ENCODE results near the gene KBTBD6. TPM values are rescaled to one million over a fixed set of nuclear protein-coding genes. Genes with fewer than 3 reads are reported as not detected.
"Not testable (repeated sequence)": the region's sequence is repeated elsewhere in the genome, so short reads cannot be mapped to it uniquely, and the experiment has no call there.

KBTBD6 gene
- total RNA-seq, 5 donors from 2014 or later (not counting 1 experiment from before 2014, with no cell fraction given), result 3.0 to 8.8 (median 7.8) TPM

DNA sequence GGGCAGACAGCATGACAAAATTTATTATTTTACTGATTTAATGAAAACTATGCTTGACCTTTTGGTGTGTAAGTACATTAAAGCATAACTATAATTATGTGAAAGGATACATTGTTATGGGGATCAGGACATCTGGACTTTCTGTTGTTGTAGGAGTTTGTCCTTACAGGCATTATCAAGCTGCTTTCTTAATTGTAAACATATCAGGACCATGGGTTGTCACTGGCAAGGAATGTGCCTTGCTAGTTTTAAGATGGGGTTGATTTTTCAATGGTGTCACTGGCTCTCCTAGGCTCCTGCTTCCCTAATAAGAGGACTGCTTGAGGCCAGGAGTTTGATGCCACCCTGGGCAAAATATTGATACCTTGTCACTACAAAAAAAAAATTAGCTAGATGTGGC lies 32.6 kb downstream of the KBTBD6 start:
- H3K27ac Mint-ChIP-seq, result no peak overlapping the region
- no peak overlapping the region for H3K27ac ChIP-seq (ENCODE audit: low read length)
- no peaks in the 10 kb centered on the region for H3K27me3 Mint-ChIP-seq
- H3K27me3 ChIP-seq (replicated peaks in 1 of 2; ENCODE audit: control insufficient read depth in 2 of 2, extremely low read depth in 1 of 2, insufficient read depth in 2 of 2, low read length in 1 of 2), result no peaks in the 10 kb centered on the region
- peaks cover 0 to 9% (median 0%) of the 10 kb centered on the region in 3 donors for H3K4me1 Mint-ChIP-seq
- H3K4me1 ChIP-seq (ENCODE audit: control insufficient read depth in 1 of 2, extremely low read depth in 1 of 2, insufficient read depth in 2 of 2, low read length in 2 of 2), result no peaks in the 10 kb centered on the region
- H3K9me3 Mint-ChIP-seq, result no peaks in the 10 kb centered on the region
- no peak overlapping the region for H3K4me3 Mint-ChIP-seq
- no peaks in the 10 kb centered on the region for H3K36me3 Mint-ChIP-seq
- no peaks in the 10 kb centered on the region for H3K9me3 ChIP-seq
- H3K4me3 ChIP-seq (ENCODE audit: control insufficient read depth in 1 of 2, extremely low read depth in 1 of 2, low read length in 1 of 2), result no peak overlapping the region
- ChIA-PET CTCF (no interaction called here), POLR2A (no interaction called here)
- H3K36me3 ChIP-seq (ENCODE audit: control insufficient read depth in 2 of 2, extremely low read depth in 1 of 2, insufficient read depth in 1 of 2, low read length in 1 of 2), result no peaks in the 10 kb centered on the region
- ATAC-seq (replicated peaks in 1 of 4) (no peak), DNase-seq (no peak)

DNA sequence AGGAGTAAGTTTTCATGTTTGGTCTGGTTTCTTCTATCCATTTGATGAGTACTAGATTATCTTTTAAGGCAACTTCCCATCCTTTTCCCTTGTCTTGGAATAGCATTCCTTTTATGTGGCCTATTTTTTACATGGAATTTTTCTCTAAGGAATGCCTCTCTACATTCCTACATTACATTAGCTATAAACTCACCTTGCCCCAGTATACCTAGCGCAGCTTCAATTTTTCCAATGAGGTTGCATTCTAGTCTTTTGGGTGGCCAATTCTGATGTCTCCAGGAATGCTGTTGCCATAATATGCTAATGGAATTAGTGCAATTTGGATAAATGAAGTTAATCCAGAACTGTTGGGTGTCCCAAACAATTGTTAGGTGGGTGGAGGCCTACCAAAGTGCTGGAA lies 33.8 kb downstream of the KBTBD6 start:
- Histone ChIP-seq H3K9me3 (no peaks in the 10 kb centered on the region), H3K4me3 (ENCODE audit: control insufficient read depth in 1 of 2, extremely low read depth in 1 of 2, low read length in 1 of 2) (no peak overlapping the region), H3K4me1 (ENCODE audit: control insufficient read depth in 1 of 2, extremely low read depth in 1 of 2, insufficient read depth in 2 of 2, low read length in 2 of 2) (no peaks in the 10 kb centered on the region), H3K27me3 (replicated peaks in 1 of 2; ENCODE audit: control insufficient read depth in 2 of 2, extremely low read depth in 1 of 2, insufficient read depth in 2 of 2, low read length in 1 of 2) (no peaks in the 10 kb centered on the region), H3K27ac (ENCODE audit: low read length) (no peak overlapping the region), H3K36me3 (ENCODE audit: control insufficient read depth in 2 of 2, extremely low read depth in 1 of 2, insufficient read depth in 1 of 2, low read length in 1 of 2) (no peaks in the 10 kb centered on the region)
- Mint-ChIP-seq H3K4me1 (peaks cover 0 to 9% (median 0%) of the 10 kb centered on the region in 3 donors), H3K27me3 (no peaks in the 10 kb centered on the region), H3K36me3 (no peaks in the 10 kb centered on the region), H3K9me3 (no peaks in the 10 kb centered on the region), H3K27ac (no peak overlapping the region), H3K4me3 (no peak overlapping the region)
- ATAC-seq (replicated peaks in 1 of 4), result no peak
- no peak for DNase-seq
- CTCF ChIA-PET, result no interaction called here
- POLR2A ChIA-PET, result no interaction called here
- no CpG with 5 or more reads among the region's 1 CpG for WGBS (ENCODE audit: insufficient coverage)

DNA sequence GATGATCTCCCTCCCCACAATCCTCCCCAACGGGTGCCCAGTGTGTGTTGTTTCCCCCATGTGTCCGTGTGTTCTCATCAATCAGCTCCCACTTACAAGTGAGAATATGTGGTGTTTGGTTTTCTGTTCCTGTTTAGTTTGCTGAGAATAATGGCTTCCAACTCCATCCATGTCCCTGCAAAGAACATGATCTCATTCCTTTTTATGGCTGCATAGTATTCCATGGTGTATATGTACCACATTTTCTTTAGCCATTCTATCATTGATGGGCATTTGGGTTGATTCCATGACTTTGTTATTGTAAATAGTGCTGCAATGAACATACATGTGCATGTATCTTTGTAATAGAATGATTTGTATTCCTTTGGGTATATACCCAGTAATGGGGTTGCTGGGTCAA lies 36.9 kb downstream of the KBTBD6 start:
- CTCF ChIA-PET; H3K4me1 Mint-ChIP-seq; H3K27me3 ChIP-seq (replicated peaks in 1 of 2; ENCODE audit: control insufficient read depth in 2 of 2, extremely low read depth in 1 of 2, insufficient read depth in 2 of 2, low read length in 1 of 2); H3K4me3 Mint-ChIP-seq; H3K27ac ChIP-seq (ENCODE audit: low read length); H3K36me3 Mint-ChIP-seq; H3K9me3 Mint-ChIP-seq; H3K4me1 ChIP-seq (ENCODE audit: control insufficient read depth in 1 of 2, extremely low read depth in 1 of 2, insufficient read depth in 2 of 2, low read length in 2 of 2); H3K4me3 ChIP-seq (ENCODE audit: control insufficient read depth in 1 of 2, extremely low read depth in 1 of 2, low read length in 1 of 2); H3K9me3 ChIP-seq; ATAC-seq (replicated peaks in 1 of 4); H3K36me3 ChIP-seq (ENCODE audit: control insufficient read depth in 2 of 2, extremely low read depth in 1 of 2, insufficient read depth in 1 of 2, low read length in 1 of 2); H3K27ac Mint-ChIP-seq; DNase-seq; H3K27me3 Mint-ChIP-seq; POLR2A ChIA-PET: not testable (repeated sequence)
- WGBS (ENCODE audit: insufficient coverage), result no CpG with 5 or more reads among the region's 2 CpGs

DNA sequence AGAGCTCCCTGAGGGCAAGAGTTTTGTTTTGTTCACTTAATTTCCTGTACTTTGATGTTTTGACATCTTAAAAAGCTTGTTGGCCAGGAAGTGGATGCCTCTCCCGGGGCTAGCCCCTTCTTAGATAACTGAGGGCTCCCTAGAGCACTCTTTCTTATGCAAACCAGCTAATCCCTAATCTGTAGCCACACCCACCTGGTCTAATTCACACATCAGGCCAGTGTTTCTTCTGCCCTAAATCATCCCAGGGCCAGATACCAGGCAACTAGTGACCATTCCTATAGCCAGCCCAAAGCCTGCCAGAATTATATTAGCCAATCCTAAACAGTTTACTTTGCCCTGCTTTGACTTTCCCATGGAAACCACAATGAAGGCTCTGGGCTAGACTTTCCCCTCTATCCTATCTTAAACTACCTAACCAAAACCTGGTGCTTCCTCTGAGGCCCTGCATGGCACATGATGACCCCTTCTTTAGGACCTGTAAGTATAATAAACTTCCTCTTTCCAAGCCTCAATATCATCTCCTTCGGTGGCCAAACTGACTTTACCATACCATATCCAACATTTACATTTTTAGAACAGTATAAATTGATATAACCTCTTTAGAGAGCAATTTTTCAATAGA lies 46.5 kb downstream of the KBTBD6 start:
- Mint-ChIP-seq H3K27me3 (no peaks in the 10 kb centered on the region), H3K4me1 (peaks cover 2 to 6% (median 5%) of the 10 kb centered on the region in 3 donors), H3K27ac (peak overlapping the region; percentile 18 to 29), H3K9me3 (peaks cover 0 to 7% (median 2%) of the 10 kb centered on the region in 3 donors), H3K4me3 (no peak overlapping the region), H3K36me3 (peaks cover 29% of the 10 kb centered on the region)
- H3K9me3 ChIP-seq, result no peaks in the 10 kb centered on the region
- 0% methylated on average over 1 of the region's 2 CpGs for WGBS (ENCODE audit: insufficient coverage)
- no peak for DNase-seq
- H3K27ac ChIP-seq (ENCODE audit: low read length), result no peak overlapping the region
- POLR2A ChIA-PET, result no interaction called here
- H3K27me3 ChIP-seq (replicated peaks in 1 of 2; ENCODE audit: control insufficient read depth in 2 of 2, extremely low read depth in 1 of 2, insufficient read depth in 2 of 2, low read length in 1 of 2), result no peaks in the 10 kb centered on the region
- CTCF ChIA-PET, result interaction anchor here in 1 of 2 donors (0.6 kb wide), 1 partner anchor 243 kb away, joined by 3 read pairs; no protein-coding TSS in a partner anchor
- no peaks in the 10 kb centered on the region for H3K4me1 ChIP-seq (ENCODE audit: control insufficient read depth in 1 of 2, extremely low read depth in 1 of 2, insufficient read depth in 2 of 2, low read length in 2 of 2)
- H3K4me3 ChIP-seq (ENCODE audit: control insufficient read depth in 1 of 2, extremely low read depth in 1 of 2, low read length in 1 of 2), result no peak overlapping the region
- no peak for ATAC-seq (replicated peaks in 1 of 4)
- peaks cover 0 to 17% of the 10 kb centered on the region in 2 donors for H3K36me3 ChIP-seq (ENCODE audit: control insufficient read depth in 2 of 2, extremely low read depth in 1 of 2, insufficient read depth in 1 of 2, low read length in 1 of 2)

DNA sequence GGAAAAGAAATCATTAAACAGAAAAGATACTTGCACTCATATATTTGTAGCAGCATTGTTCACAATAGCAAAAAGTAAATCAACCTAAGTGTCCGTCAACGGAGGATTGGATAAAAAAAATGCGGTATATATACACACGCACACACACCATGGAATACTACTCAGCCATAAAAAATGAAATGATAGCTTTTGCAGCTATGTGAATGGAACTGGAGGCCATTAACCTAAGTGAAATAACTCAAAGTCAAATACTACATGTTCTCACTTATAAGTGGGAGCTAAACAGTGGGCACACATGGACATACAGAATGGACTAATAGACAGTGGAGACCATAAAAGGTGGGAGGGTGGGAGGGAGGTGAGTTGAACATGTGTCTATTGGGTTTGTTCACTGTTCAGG lies 52.9 kb downstream of the KBTBD6 start:
- CTCF ChIA-PET, result interaction anchor here in 1 of 2 donors (0.7 kb wide), 1 partner anchor 25 kb away, joined by 5 read pairs; no protein-coding TSS in a partner anchor
- H3K27me3 Mint-ChIP-seq, result no peaks in the 10 kb centered on the region
- Histone ChIP-seq H3K27me3 (replicated peaks in 1 of 2; ENCODE audit: control insufficient read depth in 2 of 2, extremely low read depth in 1 of 2, insufficient read depth in 2 of 2, low read length in 1 of 2) (no peaks in the 10 kb centered on the region), H3K4me3 (ENCODE audit: control insufficient read depth in 1 of 2, extremely low read depth in 1 of 2, low read length in 1 of 2) (no peak overlapping the region), H3K4me1 (ENCODE audit: control insufficient read depth in 1 of 2, extremely low read depth in 1 of 2, insufficient read depth in 2 of 2, low read length in 2 of 2) (no peaks in the 10 kb centered on the region), H3K9me3 (no peaks in the 10 kb centered on the region), H3K27ac (ENCODE audit: low read length) (no peak overlapping the region), H3K36me3 (ENCODE audit: control insufficient read depth in 2 of 2, extremely low read depth in 1 of 2, insufficient read depth in 1 of 2, low read length in 1 of 2) (peaks cover 0 to 47% of the 10 kb centered on the region in 2 donors)
- peaks cover 61% of the 10 kb centered on the region for H3K36me3 Mint-ChIP-seq
- POLR2A ChIA-PET, result no interaction called here
- no peaks in the 10 kb centered on the region for H3K9me3 Mint-ChIP-seq
- DNase-seq (no peak), ATAC-seq (replicated peaks in 1 of 4) (no peak)
- H3K4me1 Mint-ChIP-seq, result no peaks in the 10 kb centered on the region
- peak overlapping the region in 1 of 2 donors; percentile 16 for H3K27ac Mint-ChIP-seq
- no CpG with 5 or more reads among the region's 4 CpGs for WGBS (ENCODE audit: insufficient coverage)
- H3K4me3 Mint-ChIP-seq, result no peak overlapping the region

Other genes with a start within 250 kb of the KBTBD6 start
- gene ELF1, start 113.5 kb downstream of the KBTBD6 start, total RNA-seq, result 100 to 1,000 TPM; 133 to 221 (median 146) TPM
- 1 to 10 TPM; 4.3 to 7.6 (median 4.8) TPM for gene WBP4, start 71.3 kb downstream of the KBTBD6 start, total RNA-seq
- gene KBTBD7, start 61.8 kb upstream of the KBTBD6 start, total RNA-seq, result 10 to 100 TPM in 2 of 5 donors, 1 to 10 TPM in 3; 2.6 to 10.9 (median 9.3) TPM
- gene MTRF1, start 130.8 kb upstream of the KBTBD6 start, total RNA-seq, result 10 to 100 TPM; 22.1 to 35.5 (median 26.6) TPM
- gene NAA16, start 178.5 kb upstream of the KBTBD6 start, total RNA-seq, result 10 to 100 TPM; 45.7 to 93.7 (median 49.6) TPM

All from T-cell (primary cell).